Skin of body (tissue), 2 donors: ENCODE measurements around the gene BAIAP2L1. TPM values are rescaled to one million over a fixed set of nuclear protein-coding genes. Genes with fewer than 3 reads are reported as not detected.
"Not testable (repeated sequence)": the region's sequence is repeated elsewhere in the genome, so short reads cannot be mapped to it uniquely, and the experiment has no call there.

ENCODE experiments used
- DNase-seq: peaks from one replicate; lab custom pipeline; 2025; lab: John Stamatoyannopoulos, UW
- total RNA-seq: library from RNA; depleted of rRNA; stranded (reverse); fragments of >200 nt; gene quantifications from one replicate; pipeline ENCODE4 v1.2.3, GENCODE V29; 2014

Gene BAIAP2L1
- total RNA-seq, 1 donor from 2014 or later = 7.6 TPM

DNA sequence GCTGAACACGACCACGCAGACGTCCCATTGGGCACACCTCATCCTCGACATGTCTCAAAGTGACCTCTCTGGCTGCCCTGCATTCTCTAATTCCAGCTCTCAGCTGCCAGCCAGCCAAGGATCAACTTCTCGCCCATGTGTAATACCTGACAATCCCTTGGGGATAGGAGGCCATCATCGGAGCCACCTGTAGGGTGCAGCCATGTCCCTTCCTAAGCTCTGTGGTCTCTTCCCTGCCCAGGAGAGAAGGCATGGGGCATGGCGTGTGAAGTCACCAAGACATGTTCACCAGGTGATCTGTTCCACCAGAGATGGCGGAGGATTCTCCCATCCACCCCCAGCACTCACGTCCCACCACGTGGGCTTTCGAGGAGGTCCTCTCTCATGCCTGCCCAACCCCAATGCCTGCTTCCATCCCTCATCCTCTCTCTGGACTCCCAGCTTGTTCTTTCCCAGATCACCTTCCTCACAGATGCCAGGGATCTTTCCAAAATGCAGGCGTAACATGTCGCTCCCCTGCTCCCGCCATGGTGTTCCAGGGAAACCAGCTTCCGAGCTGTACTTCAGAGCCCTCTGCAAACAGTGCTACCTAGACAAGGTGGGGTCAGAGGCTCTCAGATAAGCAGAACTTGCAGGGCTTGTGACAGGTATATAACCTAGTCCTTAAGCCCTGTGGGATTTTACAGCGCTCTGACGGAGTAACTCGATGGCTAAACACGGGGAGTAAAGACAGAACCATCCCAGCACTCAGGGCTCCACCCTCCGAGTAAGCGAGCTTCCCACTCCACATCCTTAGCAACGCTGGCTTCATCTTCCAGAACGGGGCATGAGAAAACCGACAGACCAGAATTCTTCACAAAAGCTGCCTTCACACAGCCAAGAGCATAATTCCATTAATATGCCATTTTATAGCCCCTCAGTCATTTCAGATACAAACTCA is 78.3 kb downstream of the BAIAP2L1 start:
- DNase-seq = peak; percentile 3

GRCh38 chr7:98321301-98321700 is 79.6 kb downstream of the BAIAP2L1 start:
- no peak for DNase-seq

DNA sequence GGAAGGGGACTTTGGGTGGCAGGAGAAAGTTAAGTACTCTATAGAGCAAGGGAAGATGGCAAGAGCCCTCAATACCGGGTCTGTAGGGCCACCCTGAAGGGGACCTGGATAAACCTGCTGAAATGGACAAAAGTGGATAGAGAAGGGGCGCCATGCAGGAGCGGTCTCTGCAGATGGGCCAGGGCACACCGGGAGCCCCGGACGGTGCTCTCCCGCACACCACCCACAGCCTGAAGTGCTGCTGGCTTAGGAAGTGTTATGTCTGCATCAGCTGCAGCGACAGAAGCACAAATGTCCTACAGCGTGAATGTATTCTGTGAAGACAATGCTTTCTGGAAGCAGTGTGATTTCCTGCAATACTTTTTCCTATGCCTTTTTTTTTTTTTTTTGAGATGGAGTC is 81.7 kb downstream of the BAIAP2L1 start:
- no peak for DNase-seq

- DNase-seq = no peak
These were observed 83.4 kb downstream of the BAIAP2L1 start for GRCh38 chr7:98317366-98318040.

- DNase-seq = not testable (repeated sequence)
These were observed 84.8 kb downstream of the BAIAP2L1 start for GRCh38 chr7:98315994-98316527.

DNA sequence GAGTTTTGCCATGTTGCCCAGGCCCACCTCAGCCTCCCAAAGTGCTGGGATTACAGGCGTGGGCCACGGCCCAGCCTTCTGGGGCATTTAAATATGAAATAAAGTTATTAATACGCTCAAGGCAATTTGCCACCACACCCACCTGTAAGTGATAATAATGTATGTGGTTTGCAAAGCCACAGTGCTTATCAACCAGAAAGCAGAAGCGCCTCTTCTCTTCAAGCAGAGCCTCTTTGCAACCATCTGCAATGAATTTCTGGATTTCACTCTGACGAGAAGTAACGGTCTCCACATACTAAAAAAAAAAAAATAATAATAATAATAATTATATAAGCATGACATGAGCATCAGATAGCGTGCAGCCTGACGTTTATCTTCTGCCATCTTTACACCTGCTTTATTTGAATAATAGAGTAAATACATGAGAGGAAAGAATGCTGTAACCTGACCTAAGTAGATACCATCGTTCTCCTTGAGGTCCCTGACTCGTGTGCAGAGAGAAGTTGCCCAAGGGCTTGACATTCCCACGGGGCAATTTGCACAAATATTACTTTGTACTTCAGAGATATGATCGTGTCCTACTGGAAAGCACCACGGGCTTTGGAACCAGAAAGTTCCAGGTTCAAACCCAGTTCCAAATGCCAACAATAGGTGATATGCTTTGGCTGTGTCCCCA is 85.4 kb downstream of the BAIAP2L1 start:
- DNase-seq = no peak

- no peak for DNase-seq
These were observed 86.4 kb downstream of the BAIAP2L1 start for GRCh38 chr7:98314469-98314868.

DNA sequence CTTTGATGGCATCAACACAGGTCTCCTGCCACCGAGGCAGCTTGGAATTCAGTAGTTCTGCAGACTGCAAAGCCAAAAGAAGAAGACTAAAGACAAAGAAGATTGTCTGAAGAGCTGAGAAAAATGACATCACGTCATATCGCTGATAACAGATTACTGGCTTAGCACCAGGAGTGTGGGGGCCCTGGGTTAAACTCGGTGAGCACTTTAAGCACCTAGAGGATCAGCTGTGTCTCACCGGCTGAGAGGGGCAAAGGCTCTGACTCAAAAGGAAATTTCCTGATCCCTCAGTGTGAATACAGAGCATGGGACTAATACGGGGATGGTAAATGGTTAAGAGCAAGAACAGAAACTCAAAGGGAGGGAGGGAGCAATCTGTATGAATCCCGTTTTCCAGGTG is 88.7 kb downstream of the BAIAP2L1 start:
- no peak for DNase-seq

GRCh38 chr7:98309566-98309965 is 91.3 kb downstream of the BAIAP2L1 start:
- DNase-seq = no peak

DNA sequence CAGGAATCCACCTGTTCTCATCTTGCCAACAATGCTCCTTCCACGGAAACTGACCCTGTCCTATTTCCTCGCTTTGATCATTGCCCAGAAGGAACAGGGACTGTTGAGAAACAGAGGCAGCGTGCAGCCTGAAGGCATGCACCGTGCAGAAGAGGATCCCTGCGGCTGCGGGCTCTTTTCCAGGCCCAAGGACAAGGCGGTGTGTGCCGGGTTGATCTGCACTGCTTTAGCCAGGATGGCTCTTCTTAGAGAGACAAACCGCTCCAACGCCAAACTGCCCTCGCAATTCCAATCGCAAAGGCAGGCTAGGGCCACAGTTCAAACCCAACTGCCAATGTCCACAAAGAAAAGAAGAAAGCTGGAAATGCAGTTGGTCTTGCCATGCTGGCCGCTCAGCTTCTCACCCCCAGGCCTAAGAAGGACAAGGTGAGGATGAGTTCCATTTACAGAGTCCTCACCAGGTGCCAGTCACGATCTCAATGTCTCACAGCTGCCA is 92.9 kb downstream of the BAIAP2L1 start:
- DNase-seq = no peak

- DNase-seq = no peak
These were observed 94.8 kb downstream of the BAIAP2L1 start for GRCh38 chr7:98305951-98306535.

- DNase-seq = no peak
These were observed 97.0 kb downstream of the BAIAP2L1 start for GRCh38 chr7:98303906-98304305.

- no peak for DNase-seq
These were observed 97.6 kb downstream of the BAIAP2L1 start for GRCh38 chr7:98303176-98303865.

GRCh38 chr7:98301693-98302470 is 99.0 kb downstream of the BAIAP2L1 start:
- no peak for DNase-seq

GRCh38 chr7:98300595-98301372 is 100.1 kb downstream of the BAIAP2L1 start:
- no peak for DNase-seq

GRCh38 chr7:98297626-98298286 is 103.1 kb downstream of the BAIAP2L1 start:
- no peak for DNase-seq

- no peak for DNase-seq
These were observed 104.1 kb downstream of the BAIAP2L1 start for GRCh38 chr7:98296833-98297232.

DNA sequence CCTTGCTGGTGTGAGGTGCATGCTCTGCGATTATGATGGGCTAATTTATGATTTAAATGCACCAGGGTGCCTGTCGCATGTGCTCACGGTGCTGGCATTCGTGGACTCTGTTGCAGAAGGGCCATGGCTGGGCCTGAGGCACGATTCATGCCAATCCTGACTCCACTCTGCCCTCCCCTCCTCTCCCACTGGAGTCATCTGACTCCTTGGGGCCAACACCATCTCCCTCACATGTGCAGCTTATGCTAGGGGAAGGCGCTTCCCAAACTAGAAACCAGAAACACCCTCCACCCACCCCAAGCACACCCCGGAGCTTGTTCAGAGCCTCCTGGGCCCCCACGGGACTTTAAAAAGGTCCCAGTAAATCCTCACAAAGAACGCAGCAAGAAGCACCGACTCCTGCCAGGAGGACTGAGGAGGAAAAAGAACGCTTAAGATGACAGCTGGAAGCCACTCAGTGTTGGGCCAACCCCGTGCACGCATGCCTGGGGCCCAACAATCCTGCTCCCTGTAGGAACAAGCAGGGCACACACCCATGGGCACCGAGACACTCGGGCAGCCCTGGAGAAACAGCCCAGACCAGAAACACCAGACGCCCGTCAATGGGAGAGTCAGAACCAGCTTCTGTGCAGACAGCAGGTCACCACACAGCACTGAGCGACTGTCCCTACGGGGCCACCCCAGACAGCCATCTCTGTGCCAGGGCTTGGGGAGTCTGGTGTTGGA is 105.3 kb downstream of the BAIAP2L1 start:
- DNase-seq = no peak
